Mucosa of descending colon (tissue), 3 donors: Measurements from ENCODE around the gene OTC. TPM values are rescaled to one million over a fixed set of nuclear protein-coding genes. Genes with fewer than 3 reads are reported as not detected.

Experiments
- ATAC-seq: fragments of 200-7000 bp; cut with Tn5 transposase; one replicate; pipeline ENCODE4 v1.9.1; 2020; ENCODE audit warnings: mild to moderate bottlenecking, moderate library complexity
- DNase-seq, 3 donors: peaks; one replicate each; pipeline ENCODE4 v3.0.0-alpha.2; 2020
- H3K36me3 ChIP-seq: fragments of 200-600 bp; one replicate; pipeline ENCODE4 v1.8.0; 2021; ENCODE audit warnings: low read depth, mild to moderate bottlenecking
- H3K4me1 ChIP-seq: fragments of 200-600 bp; one replicate; pipeline ENCODE4 v1.8.0; 2021; ENCODE audit warnings: low read depth, mild to moderate bottlenecking
- H3K4me3 ChIP-seq: fragments of 200-600 bp; one replicate; pipeline ENCODE4 v1.8.0; 2021; ENCODE audit warnings: mild to moderate bottlenecking
- H3K9me3 ChIP-seq: fragments of 200-600 bp; one replicate; pipeline ENCODE4 v1.8.0; 2021; ENCODE audit warnings: mild to moderate bottlenecking
- intact Hi-C, 2 donors: fragments of 100-400 bp; cut with DNase I in 1 of 2; cut with micrococcal nuclease in 1 of 2; formaldehyde crosslinking; loops; one replicate each; pipeline versions ENCODE4 v1.11.0 to v1.11.1; 2022; cut with DNase I, micrococcal nuclease
- total RNA-seq, 3 donors: library from RNA; stranded (reverse); fragmentation: NEBNext Ultra II Directional in 2 of 3; extraction: Animal tissue kit (Norgen Biotek cat#: 25700) in 2 of 3; gene quantifications; one replicate each; pipeline versions ENCODE4 v1.2.1 to v1.2.4, GENCODE V29; 2021 to 2023
- TF ChIP-seq, protein P1 (sequence below): fragments of 200-600 bp; IDR thresholded peaks from one replicate; pipeline ENCODE4 v1.8.0; 2022; ENCODE audit warnings: antibody characterized with exemption, mild to moderate bottlenecking
- donor health status: DM: no; HTN: no; CAD: no; lungs with moderate emphysema.
- donor health status: DM: no; HTN: no; CAD: no.
- donor health status: DM: no; HTN: yes; CAD: no.

OTC gene
- total RNA-seq, 3 donors from 2014 or later, result 1.6 to 6.3 (median 3.3) TPM

DNA sequence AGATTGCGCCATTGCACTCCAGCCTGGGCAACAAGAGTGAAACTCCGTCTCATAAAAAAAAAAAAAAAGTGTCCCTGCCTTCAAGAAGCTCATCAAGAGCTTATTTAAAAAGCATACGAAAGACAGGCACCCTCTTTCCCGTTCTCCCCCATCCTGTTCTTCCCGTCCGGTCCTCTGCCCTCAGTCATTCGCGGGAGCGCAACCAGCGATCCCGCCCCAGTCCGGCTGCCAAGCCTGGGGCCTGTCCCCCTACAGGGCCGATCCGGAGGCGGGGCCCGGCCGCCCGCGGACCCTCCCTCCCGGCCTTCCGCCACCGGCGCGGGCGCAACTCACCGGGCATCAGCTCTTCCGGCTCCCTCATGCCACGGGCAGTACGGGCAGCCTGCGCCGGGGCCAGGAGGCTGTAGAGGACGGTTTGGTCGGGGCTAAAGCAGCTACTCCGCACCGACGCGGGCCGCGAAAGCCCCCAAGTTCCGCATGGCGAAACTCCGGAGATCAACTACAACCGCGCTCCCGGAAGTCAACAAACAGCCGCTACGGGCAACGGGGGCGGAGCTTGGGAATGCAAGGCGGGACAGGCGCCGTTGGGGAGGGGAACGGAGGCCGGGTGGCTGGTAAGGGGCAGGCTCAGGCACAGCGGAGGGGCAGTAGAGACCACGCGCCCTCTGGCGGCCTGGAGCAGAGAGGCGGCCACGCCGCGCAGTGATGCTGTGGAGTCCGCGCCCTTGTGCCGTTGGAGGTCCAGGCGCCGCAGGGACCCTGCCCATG is 25.2 kb upstream of the OTC start, which contains the start of gene RPGR:
RPGR (minus strand) TSS at position 503 of the 768 bp plus-strand sequence; CDS start at position 361, 142 bp downstream.
- TF ChIP-seq, protein P1, sequence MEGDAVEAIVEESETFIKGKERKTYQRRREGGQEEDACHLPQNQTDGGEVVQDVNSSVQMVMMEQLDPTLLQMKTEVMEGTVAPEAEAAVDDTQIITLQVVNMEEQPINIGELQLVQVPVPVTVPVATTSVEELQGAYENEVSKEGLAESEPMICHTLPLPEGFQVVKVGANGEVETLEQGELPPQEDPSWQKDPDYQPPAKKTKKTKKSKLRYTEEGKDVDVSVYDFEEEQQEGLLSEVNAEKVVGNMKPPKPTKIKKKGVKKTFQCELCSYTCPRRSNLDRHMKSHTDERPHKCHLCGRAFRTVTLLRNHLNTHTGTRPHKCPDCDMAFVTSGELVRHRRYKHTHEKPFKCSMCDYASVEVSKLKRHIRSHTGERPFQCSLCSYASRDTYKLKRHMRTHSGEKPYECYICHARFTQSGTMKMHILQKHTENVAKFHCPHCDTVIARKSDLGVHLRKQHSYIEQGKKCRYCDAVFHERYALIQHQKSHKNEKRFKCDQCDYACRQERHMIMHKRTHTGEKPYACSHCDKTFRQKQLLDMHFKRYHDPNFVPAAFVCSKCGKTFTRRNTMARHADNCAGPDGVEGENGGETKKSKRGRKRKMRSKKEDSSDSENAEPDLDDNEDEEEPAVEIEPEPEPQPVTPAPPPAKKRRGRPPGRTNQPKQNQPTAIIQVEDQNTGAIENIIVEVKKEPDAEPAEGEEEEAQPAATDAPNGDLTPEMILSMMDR, result peak; percentile 55
- ATAC-seq (peak; percentile 99), DNase-seq (peak; percentile 94 to 96 (median 95))
- no peaks in the 10 kb centered on the region for H3K9me3 ChIP-seq
- no peaks in the 10 kb centered on the region for H3K36me3 ChIP-seq
- no peaks in the 10 kb centered on the region for H3K4me1 ChIP-seq
- intact Hi-C loops, result no loop called here
- peak within 1 kb of the TSS; percentile 34 for H3K4me3 ChIP-seq

DNA sequence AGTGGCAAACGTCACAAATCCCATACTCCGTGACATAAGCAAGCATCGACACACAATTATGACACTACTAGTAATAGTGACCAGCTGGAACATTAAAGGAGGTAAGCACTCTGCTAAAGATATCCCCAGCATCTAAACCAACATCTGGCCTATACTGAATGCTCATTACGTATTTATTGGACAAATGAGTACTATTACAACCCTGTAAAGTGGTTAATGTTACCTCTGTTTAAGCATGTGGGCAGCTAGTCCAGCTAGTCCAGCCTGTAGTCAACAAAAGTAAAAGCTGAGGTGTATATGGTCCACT is 24.7 kb upstream of the OTC start:
- Histone ChIP-seq H3K36me3 (no peaks in the 10 kb centered on the region), H3K9me3 (no peaks in the 10 kb centered on the region), H3K4me3 (no peak overlapping the region), H3K4me1 (no peaks in the 10 kb centered on the region)
- DNase-seq, result no peak
- TF ChIP-seq, protein P1, result no peak
- intact Hi-C loops, result no loop called here
- no peak for ATAC-seq

DNA sequence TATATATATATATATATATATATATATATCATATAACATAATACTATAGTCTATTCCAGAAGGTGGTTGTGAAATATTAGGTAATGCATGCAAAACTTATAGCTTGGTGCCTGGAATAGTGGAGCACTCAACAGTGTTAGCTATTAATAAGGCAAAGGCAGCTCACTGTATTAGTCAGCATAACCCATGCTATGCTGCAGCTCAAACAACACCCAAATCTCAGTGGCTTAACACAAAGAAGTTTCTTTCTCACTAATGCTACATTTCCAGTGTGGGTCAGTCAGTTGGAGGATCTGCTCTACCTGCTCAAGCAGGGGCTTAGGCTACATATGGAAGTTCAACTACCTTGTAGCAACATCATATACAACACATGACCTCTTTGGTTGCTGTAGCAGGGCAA is 19.9 kb upstream of the OTC start:
- intact Hi-C loops, result no loop called here
- TF ChIP-seq, protein P1, result no peak
- no peaks in the 10 kb centered on the region for H3K36me3 ChIP-seq
- ATAC-seq (no peak), DNase-seq (no peak)
- no peak overlapping the region for H3K4me3 ChIP-seq
- no peaks in the 10 kb centered on the region for H3K9me3 ChIP-seq
- peaks cover 2% of the 10 kb centered on the region for H3K4me1 ChIP-seq

DNA sequence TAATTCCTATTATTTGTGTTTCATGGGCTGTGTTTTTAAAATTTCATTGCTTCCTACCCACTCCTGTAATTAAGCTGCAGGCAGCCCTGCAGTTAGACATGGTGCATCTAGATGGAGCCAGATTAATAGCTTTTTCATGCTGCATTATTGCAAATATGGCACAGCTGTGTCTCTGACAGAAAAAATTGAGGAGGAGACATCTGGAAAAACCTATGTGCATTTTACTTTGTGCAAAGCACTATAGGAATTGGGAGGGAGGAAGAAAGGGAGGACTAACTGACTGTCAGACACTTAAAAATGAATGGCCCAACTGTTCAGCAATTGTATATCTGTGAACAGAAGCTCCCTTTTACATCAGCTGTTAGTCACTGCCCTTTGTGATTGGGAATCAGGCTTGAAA is 17.0 kb upstream of the OTC start:
- Histone ChIP-seq H3K36me3 (no peaks in the 10 kb centered on the region), H3K4me3 (no peak overlapping the region), H3K4me1 (peaks cover 2% of the 10 kb centered on the region), H3K9me3 (no peaks in the 10 kb centered on the region)
- peak; percentile 52 for ATAC-seq
- intact Hi-C loops, result no loop called here
- no peak for DNase-seq
- TF ChIP-seq, protein P1, result no peak

DNA sequence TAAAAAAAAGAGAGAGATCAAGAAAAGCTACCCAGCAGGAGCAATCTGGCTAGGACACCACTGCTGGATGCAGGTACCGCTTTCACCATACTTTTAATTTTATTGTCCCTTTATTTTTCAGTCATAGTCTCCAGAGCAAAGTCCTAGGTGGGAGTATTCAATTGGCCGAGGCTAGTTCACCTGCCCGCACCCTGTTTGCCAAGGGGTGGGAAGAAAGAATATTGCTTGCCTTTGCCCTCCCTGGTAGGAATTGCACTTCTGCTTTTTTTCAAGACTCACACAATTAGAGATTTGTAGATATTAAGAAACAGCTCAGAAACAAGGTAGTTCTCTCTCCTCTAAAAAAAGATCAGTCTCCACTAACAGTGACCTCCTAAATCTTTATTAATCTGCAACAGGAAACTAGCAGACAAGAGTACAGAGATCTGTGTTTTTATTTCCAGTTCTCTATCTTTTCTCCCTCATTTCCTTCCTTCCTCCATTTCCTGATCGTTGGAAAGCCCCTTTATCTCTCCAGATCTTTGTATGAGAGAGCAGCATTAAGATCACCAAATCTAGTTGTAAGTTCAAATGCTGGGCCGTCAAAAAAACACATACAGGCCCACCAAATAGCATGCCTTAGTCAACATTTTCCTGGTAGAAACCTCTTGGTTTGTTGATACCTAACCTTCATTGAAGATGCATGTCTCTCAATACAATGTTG is 15.7 kb upstream of the OTC start:
- Histone ChIP-seq H3K4me3 (no peak overlapping the region), H3K4me1 (peaks cover 2% of the 10 kb centered on the region), H3K9me3 (no peaks in the 10 kb centered on the region), H3K36me3 (no peaks in the 10 kb centered on the region)
- peak in 2 of 3 donors; percentile 42 to 62 for DNase-seq
- peak; percentile 94 for ATAC-seq
- intact Hi-C loops, result no loop called here
- TF ChIP-seq, protein P1, result no peak
